ENCODE data around the gene KRT82.

The KRT82 gene

DNA sequence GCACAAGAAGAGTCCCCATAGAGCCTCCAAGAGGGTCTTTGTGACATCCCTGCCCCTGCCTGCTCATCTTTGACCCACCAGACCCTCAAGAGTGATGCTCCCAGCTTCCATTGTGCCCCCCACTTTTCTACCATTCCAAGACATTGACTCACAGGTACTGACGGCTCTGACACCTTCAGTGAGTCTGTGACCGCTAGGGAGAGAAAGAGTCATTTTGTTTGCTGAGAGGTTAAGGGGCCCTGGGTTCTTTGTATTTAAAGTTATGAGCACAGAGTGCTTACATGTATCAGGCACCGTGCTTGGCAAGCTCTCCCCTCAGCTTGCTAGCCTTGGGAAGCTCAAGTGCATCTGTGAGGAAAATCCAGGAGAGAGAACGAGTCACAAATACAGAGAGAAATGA is 7.1 kb upstream of the KRT82 start:
- TF ChIP-seq POLR2AphosphoS5 (IDR thresholded peaks at IDR 0.05; ENCODE audit: low read depth, low read length) (no peak), TAF1 (IDR thresholded peaks at IDR 0.05; ENCODE audit: borderline replicate concordance, insufficient read depth, low read length) (no peak), SIN3A (IDR thresholded peaks at IDR 0.05; ENCODE audit: borderline replicate concordance, insufficient read depth, low read length) (no peak), FOXP2 (optimal IDR thresholded peaks at IDR 0.05; ENCODE audit: borderline replicate concordance, extremely low read depth, extremely low read length, insufficient read depth) (no peak)
- TF ChIP-seq, protein P1, sequence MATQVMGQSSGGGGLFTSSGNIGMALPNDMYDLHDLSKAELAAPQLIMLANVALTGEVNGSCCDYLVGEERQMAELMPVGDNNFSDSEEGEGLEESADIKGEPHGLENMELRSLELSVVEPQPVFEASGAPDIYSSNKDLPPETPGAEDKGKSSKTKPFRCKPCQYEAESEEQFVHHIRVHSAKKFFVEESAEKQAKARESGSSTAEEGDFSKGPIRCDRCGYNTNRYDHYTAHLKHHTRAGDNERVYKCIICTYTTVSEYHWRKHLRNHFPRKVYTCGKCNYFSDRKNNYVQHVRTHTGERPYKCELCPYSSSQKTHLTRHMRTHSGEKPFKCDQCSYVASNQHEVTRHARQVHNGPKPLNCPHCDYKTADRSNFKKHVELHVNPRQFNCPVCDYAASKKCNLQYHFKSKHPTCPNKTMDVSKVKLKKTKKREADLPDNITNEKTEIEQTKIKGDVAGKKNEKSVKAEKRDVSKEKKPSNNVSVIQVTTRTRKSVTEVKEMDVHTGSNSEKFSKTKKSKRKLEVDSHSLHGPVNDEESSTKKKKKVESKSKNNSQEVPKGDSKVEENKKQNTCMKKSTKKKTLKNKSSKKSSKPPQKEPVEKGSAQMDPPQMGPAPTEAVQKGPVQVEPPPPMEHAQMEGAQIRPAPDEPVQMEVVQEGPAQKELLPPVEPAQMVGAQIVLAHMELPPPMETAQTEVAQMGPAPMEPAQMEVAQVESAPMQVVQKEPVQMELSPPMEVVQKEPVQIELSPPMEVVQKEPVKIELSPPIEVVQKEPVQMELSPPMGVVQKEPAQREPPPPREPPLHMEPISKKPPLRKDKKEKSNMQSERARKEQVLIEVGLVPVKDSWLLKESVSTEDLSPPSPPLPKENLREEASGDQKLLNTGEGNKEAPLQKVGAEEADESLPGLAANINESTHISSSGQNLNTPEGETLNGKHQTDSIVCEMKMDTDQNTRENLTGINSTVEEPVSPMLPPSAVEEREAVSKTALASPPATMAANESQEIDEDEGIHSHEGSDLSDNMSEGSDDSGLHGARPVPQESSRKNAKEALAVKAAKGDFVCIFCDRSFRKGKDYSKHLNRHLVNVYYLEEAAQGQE (IDR thresholded peaks at IDR 0.05; ENCODE audit: insufficient read depth in 1 of 2, low read depth in 2 of 2, low read length in 2 of 2), result no peak

DNA sequence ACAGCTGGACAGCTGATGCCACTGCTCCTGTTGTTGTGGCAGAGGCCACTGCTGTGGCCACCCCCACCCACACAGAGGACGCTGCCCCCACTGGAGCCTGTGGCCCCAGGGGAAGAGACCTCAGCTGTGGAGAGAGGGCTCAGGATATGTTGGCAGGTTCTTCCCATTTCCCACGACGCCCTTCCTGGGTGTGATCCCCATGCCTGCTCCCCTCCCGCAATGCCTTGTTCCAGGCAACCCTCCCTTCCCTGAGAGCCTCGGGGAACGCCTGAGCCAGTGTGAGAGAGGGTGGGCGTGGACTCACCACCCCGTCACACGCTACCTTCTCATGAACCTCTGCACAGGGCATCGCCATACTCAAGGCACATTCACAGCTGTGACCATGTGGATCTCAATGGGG is 5.7 kb upstream of the KRT82 start:
- TF ChIP-seq FOXP2 (optimal IDR thresholded peaks at IDR 0.05; ENCODE audit: borderline replicate concordance, extremely low read depth, extremely low read length, insufficient read depth) (no peak), POLR2AphosphoS5 (IDR thresholded peaks at IDR 0.05; ENCODE audit: low read depth, low read length) (no peak), TAF1 (IDR thresholded peaks at IDR 0.05; ENCODE audit: borderline replicate concordance, insufficient read depth, low read length) (no peak), SIN3A (IDR thresholded peaks at IDR 0.05; ENCODE audit: borderline replicate concordance, insufficient read depth, low read length) (no peak)
- TF ChIP-seq, protein P1 (IDR thresholded peaks at IDR 0.05; ENCODE audit: insufficient read depth in 1 of 2, low read depth in 2 of 2, low read length in 2 of 2), result no peak

DNA sequence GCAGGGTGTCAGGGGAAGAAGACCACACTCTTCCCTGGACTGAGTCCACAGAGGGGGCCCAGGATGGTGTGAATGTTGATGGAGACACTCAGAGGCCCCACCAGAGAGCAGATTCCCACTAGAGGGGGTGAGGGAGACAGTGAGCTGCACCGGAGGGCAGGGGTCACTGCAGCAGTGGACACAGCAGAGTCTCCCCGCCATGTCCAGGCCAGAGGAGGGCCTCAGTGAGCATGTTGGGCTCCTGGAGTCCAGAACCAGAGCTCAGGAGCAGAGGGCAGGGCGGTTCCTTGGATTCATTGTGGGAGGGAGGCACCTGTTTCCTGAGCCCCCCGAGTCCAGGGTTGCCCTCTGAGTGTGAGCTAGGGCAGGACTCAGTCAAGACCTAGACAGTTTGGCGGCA is 1.8 kb upstream of the KRT82 start:
- no peak for TF ChIP-seq TAF1 (IDR thresholded peaks at IDR 0.05; ENCODE audit: borderline replicate concordance, insufficient read depth, low read length)
- TF ChIP-seq POLR2AphosphoS5 (IDR thresholded peaks at IDR 0.05; ENCODE audit: low read depth, low read length), result no peak
- TF ChIP-seq SIN3A (IDR thresholded peaks at IDR 0.05; ENCODE audit: borderline replicate concordance, insufficient read depth, low read length), result no peak

DNA sequence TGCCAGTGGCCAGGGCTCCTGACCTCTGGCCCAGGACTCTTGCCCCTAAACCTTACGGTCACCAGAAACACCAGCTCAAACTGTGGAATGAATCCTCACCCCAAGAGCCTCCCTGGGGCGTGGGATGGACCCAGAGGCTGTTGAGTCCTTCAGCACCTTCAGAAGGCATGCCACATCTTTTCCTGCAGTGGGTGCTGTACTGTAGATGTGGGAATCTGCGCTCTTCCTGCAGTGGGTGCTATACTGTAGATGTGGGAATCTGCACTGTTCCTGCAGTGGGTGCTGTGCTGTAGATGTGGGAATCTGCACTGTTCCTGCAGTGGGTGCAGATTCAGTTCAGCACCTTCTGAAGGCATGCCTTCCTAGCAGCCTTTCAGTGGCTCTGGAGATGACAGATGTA is 1.2 kb downstream of the KRT82 start:
- no peak for TF ChIP-seq POLR2AphosphoS5 (IDR thresholded peaks at IDR 0.05; ENCODE audit: low read depth, low read length)
- TF ChIP-seq, protein P1 (IDR thresholded peaks at IDR 0.05; ENCODE audit: insufficient read depth in 1 of 2, low read depth in 2 of 2, low read length in 2 of 2), result no peak
- no peak for TF ChIP-seq FOXP2 (optimal IDR thresholded peaks at IDR 0.05; ENCODE audit: borderline replicate concordance, extremely low read depth, extremely low read length, insufficient read depth)
- TF ChIP-seq TAF1 (IDR thresholded peaks at IDR 0.05; ENCODE audit: borderline replicate concordance, insufficient read depth, low read length), result no peak
- TF ChIP-seq SIN3A (IDR thresholded peaks at IDR 0.05; ENCODE audit: borderline replicate concordance, insufficient read depth, low read length), result no peak

DNA sequence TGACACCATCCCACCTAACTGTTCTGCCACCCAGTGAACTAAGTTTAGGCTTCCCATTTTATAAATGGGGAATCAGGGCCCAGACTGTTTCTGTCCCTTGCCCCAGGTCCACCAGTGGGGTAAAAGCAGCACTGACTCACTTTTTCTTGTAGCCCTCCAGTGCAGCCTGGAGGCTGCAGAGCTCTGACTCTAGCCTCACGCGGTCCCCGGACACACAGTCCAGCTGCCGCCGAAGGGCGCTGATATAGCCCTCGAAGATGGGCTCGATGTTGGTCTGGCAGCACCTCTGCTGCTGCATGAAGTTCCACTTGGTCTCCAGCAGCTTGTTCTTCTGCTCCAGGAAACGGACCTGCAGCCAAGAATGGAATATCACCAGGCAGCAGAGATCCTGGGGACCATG is 2.6 kb downstream of the KRT82 start:
- no peak for TF ChIP-seq SIN3A (IDR thresholded peaks at IDR 0.05; ENCODE audit: borderline replicate concordance, insufficient read depth, low read length)
- no peak for TF ChIP-seq POLR2AphosphoS5 (IDR thresholded peaks at IDR 0.05; ENCODE audit: low read depth, low read length)
- TF ChIP-seq, protein P1 (IDR thresholded peaks at IDR 0.05; ENCODE audit: insufficient read depth in 1 of 2, low read depth in 2 of 2, low read length in 2 of 2), result no peak
- no peak for TF ChIP-seq FOXP2 (optimal IDR thresholded peaks at IDR 0.05; ENCODE audit: borderline replicate concordance, extremely low read depth, extremely low read length, insufficient read depth)
- TF ChIP-seq TAF1 (IDR thresholded peaks at IDR 0.05; ENCODE audit: borderline replicate concordance, insufficient read depth, low read length), result no peak
